GM12892 (cell line): ENCODE data around the gene PCNX1.

ENCODE experiments used
- POLR2A ChIP-seq: IDR thresholded peaks from 2 replicates; pipeline ENCODE4 v1.6.1; 2011; ENCODE audit warnings: low read depth, low read length, control low read depth
- POLR2AphosphoS5 ChIP-seq: IDR thresholded peaks from 2 replicates; pipeline ENCODE4 v1.6.1; 2011; ENCODE audit warnings: low read depth, low read length, control low read depth
- TAF1 ChIP-seq: IDR thresholded peaks from 2 replicates; pipeline ENCODE4 v1.6.1; 2011; ENCODE audit warnings: low read depth, mild to moderate bottlenecking, control low read depth, low read length, borderline replicate concordance

DNA sequence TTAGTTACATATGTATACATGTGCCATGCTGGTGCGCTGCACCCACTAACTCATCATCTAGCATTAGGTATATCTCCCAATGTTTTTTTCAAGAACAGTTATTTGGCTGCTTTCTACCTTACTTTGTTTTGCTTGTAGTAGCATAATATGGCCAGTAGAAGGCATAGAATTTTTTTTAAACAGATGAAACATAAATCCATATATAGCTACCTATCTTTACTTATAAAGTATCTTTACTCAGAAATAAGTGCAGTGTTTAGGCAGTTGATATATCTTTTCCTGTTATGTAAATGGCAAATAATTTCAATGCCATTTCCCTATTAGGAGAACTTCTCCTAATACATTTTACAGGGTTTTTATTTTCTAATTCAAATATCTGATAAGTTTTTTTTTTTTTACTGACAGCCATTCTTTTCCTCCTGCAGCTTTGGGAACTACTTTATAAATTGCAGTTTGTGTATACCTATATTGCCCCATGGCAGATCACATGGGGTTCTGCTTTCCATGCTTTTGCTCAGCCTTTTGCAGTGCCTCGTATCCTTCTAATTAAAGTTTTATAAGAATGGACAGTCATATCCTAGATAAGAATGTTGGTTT lies 143.1 kb downstream of the PCNX1 start:
- TF ChIP-seq POLR2AphosphoS5 (no peak), TAF1 (no peak), POLR2A (no peak)
